Measurements from ENCODE around the gene C10orf105. TPM values are rescaled to one million over a fixed set of nuclear protein-coding genes. Genes with fewer than 3 reads are reported as not detected.

C10orf105 gene
- total RNA-seq, 2 experiments from 2014 or later = 0.25 to 0.36 TPM

- no peak overlapping the region for H3K4me3 ChIP-seq (ENCODE audit: low read length)
- intact Hi-C loops (cut with DNase I, micrococcal nuclease) = no loop called here
- Mint-ChIP-seq H3K4me1 (ENCODE audit: low read depth) (peaks cover 100% of the 10 kb centered on the region), H3K4me3 (no peak overlapping the region), H3K9me3 (no peaks in the 10 kb centered on the region), H3K27ac (peak overlapping the region; percentile 96), H3K27me3 (no peaks in the 10 kb centered on the region), H3K36me3 (ENCODE audit: low read depth) (peaks cover 5% of the 10 kb centered on the region)
- POLR2A ChIA-PET = interaction anchor here (1.0 to 19.3 kb wide), 6 partner anchors 8 to 49 kb away, joined by 3 to 416 read pairs (median 28); partner anchors contain the start of gene VSIR
- no peaks in the 10 kb centered on the region for H3K27me3 ChIP-seq (ENCODE audit: control insufficient read depth in 1 of 2, insufficient read depth in 2 of 2, low read length in 2 of 2)
- no peak for TF ChIP-seq CTCF (IDR thresholded peaks at IDR 0.05)
- H3K4me1 ChIP-seq (ENCODE audit: insufficient read depth, low read length) = peaks cover 100% of the 10 kb centered on the region
- CTCF ChIA-PET = interaction anchor here (2.0 kb wide), 1 partner anchor 47 kb away, joined by 5 read pairs; no protein-coding TSS in a partner anchor
- no peaks in the 10 kb centered on the region for H3K9me3 ChIP-seq (ENCODE audit: control insufficient read depth in 1 of 2, insufficient read depth in 1 of 2, low read length in 2 of 2)
- no peaks in the 10 kb centered on the region for H3K36me3 ChIP-seq (ENCODE audit: insufficient read depth, low read length)
- peak overlapping the region; percentile 60 to 74 for H3K27ac ChIP-seq (ENCODE audit: low read depth in 1 of 2, low read length in 2 of 2)
- no peak for ATAC-seq (ENCODE audit: poor library complexity)
- no peak for DNase-seq
Observed at GRCh38 chr10:71743866-71744265, 24.3 kb upstream of the C10orf105 start.

GRCh38 chr10:71743089-71743838, 23.7 kb upstream of the C10orf105 start:
- Mint-ChIP-seq H3K36me3 (ENCODE audit: low read depth) (no peaks in the 10 kb centered on the region), H3K9me3 (no peaks in the 10 kb centered on the region), H3K4me3 (peak overlapping the region; percentile 61), H3K27ac (peak overlapping the region; percentile 96), H3K4me1 (ENCODE audit: low read depth) (peaks cover 100% of the 10 kb centered on the region), H3K27me3 (no peaks in the 10 kb centered on the region)
- H3K36me3 ChIP-seq (ENCODE audit: insufficient read depth, low read length) = no peaks in the 10 kb centered on the region
- POLR2A ChIA-PET = interaction anchor here (1.0 to 19.3 kb wide), 8 partner anchors 8 to 49 kb away, joined by 3 to 416 read pairs (median 8); partner anchors contain the start of gene VSIR
- H3K9me3 ChIP-seq (ENCODE audit: control insufficient read depth in 1 of 2, insufficient read depth in 1 of 2, low read length in 2 of 2) = no peaks in the 10 kb centered on the region
- CTCF ChIA-PET = interaction anchor here (1.4 to 2.1 kb wide), 4 partner anchors 10 to 47 kb away, joined by 3 to 6 read pairs (median 5); partner anchors contain the start of gene VSIR
- peak overlapping the region; percentile 60 to 74 for H3K27ac ChIP-seq (ENCODE audit: low read depth in 1 of 2, low read length in 2 of 2)
- intact Hi-C loops (cut with DNase I, micrococcal nuclease) = no loop called here
- H3K27me3 ChIP-seq (ENCODE audit: control insufficient read depth in 1 of 2, insufficient read depth in 2 of 2, low read length in 2 of 2) = no peaks in the 10 kb centered on the region
- TF ChIP-seq CTCF (IDR thresholded peaks at IDR 0.05) = no peak
- ATAC-seq (ENCODE audit: poor library complexity) (no peak), DNase-seq (no peak)
- H3K4me3 ChIP-seq (ENCODE audit: low read length) = peak overlapping the region; percentile 8
- H3K4me1 ChIP-seq (ENCODE audit: insufficient read depth, low read length) = peaks cover 100% of the 10 kb centered on the region

- Histone ChIP-seq H3K27ac (ENCODE audit: low read depth in 1 of 2, low read length in 2 of 2) (peak overlapping the region; percentile 42 to 60), H3K9me3 (ENCODE audit: control insufficient read depth in 1 of 2, insufficient read depth in 1 of 2, low read length in 2 of 2) (no peaks in the 10 kb centered on the region), H3K4me3 (ENCODE audit: low read length) (peak overlapping the region; percentile 8), H3K27me3 (ENCODE audit: control insufficient read depth in 1 of 2, insufficient read depth in 2 of 2, low read length in 2 of 2) (no peaks in the 10 kb centered on the region), H3K36me3 (ENCODE audit: insufficient read depth, low read length) (no peaks in the 10 kb centered on the region), H3K4me1 (ENCODE audit: insufficient read depth, low read length) (peaks cover 100% of the 10 kb centered on the region)
- peaks cover 100% of the 10 kb centered on the region for H3K4me1 Mint-ChIP-seq (ENCODE audit: low read depth)
- H3K27me3 Mint-ChIP-seq = no peaks in the 10 kb centered on the region
- H3K4me3 Mint-ChIP-seq = peak overlapping the region; percentile 61
- H3K9me3 Mint-ChIP-seq = no peaks in the 10 kb centered on the region
- POLR2A ChIA-PET = interaction anchor here (1.0 to 19.3 kb wide), 8 partner anchors 7 to 48 kb away, joined by 3 to 416 read pairs (median 8); partner anchors contain the start of gene VSIR
- no peak for TF ChIP-seq CTCF (IDR thresholded peaks at IDR 0.05)
- intact Hi-C loops (cut with DNase I, micrococcal nuclease) = no loop called here
- no peaks in the 10 kb centered on the region for H3K36me3 Mint-ChIP-seq (ENCODE audit: low read depth)
- DNase-seq = peak in 4 of 14 experiments; percentile 52 to 61 (median 56)
- CTCF ChIA-PET = interaction anchor here (1.4 to 2.1 kb wide), 4 partner anchors 9 to 46 kb away, joined by 3 to 6 read pairs (median 5); partner anchors contain the start of gene VSIR
- peak; percentile 61 for ATAC-seq (ENCODE audit: poor library complexity)
- peak overlapping the region; percentile 96 for H3K27ac Mint-ChIP-seq
Observed at GRCh38 chr10:71742301-71743088, 22.9 kb upstream of the C10orf105 start.
